ENCODE measurements around the gene MAMDC4. TPM values are rescaled to one million over a fixed set of nuclear protein-coding genes. Genes with fewer than 3 reads are reported as not detected.
"Not testable (repeated sequence)": the region's sequence is repeated elsewhere in the genome, so short reads cannot be mapped to it uniquely, and the experiment has no call there.

The MAMDC4 gene
- polyA plus RNA-seq, 3 donors, result 0.07 to 5.2 TPM; not detected in 1

GRCh38 chr9:136882109-136882946, 30.2 kb downstream of the MAMDC4 start:
- peak overlapping the region; percentile 14 to 71 (median 26) for H3K4me3 ChIP-seq (replicated peaks in 1 of 3; ENCODE audit: low read depth in 2 of 3, low read length in 3 of 3)
- peak overlapping the region in 3 of 7 donors; percentile 40 to 74 (median 50) for H3K27ac Mint-ChIP-seq
- H3K9me3 Mint-ChIP-seq, result peaks cover 0 to 4% (median 0%) of the 10 kb centered on the region in 7 donors
- peak; percentile 60 to 92 (median 76) for DNase-seq
- peaks cover 7% of the 10 kb centered on the region for H3K79me2 ChIP-seq (ENCODE audit: insufficient read depth, low read length)
- peaks cover 28 to 36% of the 10 kb centered on the region in 2 donors for H3K4me1 ChIP-seq (ENCODE audit: control insufficient read depth in 1 of 2, insufficient read depth in 2 of 2, low read length in 2 of 2)
- H3K27me3 ChIP-seq (ENCODE audit: control insufficient read depth in 2 of 2, insufficient read depth in 2 of 2, low read length in 2 of 2), result no peaks in the 10 kb centered on the region
- peak overlapping the region in 1 of 2 donors; percentile 6 for H3K27ac ChIP-seq (ENCODE audit: low read depth in 1 of 2, low read length in 2 of 2)
- peak overlapping the region; percentile 77 for H2AFZ ChIP-seq (ENCODE audit: insufficient read depth, low read depth, low read length, poor library complexity, severe bottlenecking)
- peak overlapping the region; percentile 38 for H3K9ac ChIP-seq (ENCODE audit: insufficient read depth, low read length, poor library complexity, severe bottlenecking)
- peak overlapping the region; percentile 74 for H3K4me2 ChIP-seq (replicated peaks; ENCODE audit: extremely low read depth, low read length, poor library complexity, severe bottlenecking)
- H3K36me3 Mint-ChIP-seq, result no peaks in the 10 kb centered on the region
- 36% methylated on average over 18 of the region's 19 CpGs for WGBS (ENCODE audit: insufficient coverage)
- intact Hi-C loops (cut with micrococcal nuclease), result no loop called here
- peak overlapping the region; percentile 68 to 78 for H3K4me3 Mint-ChIP-seq
- no peak for TF ChIP-seq CTCF (IDR thresholded peaks at IDR 0.05)
- H4K20me1 ChIP-seq (ENCODE audit: insufficient read depth, low read length), result peaks cover 4% of the 10 kb centered on the region
- no peaks in the 10 kb centered on the region for H3K36me3 ChIP-seq (replicated peaks in 1 of 2; ENCODE audit: control insufficient read depth in 1 of 2, insufficient read depth in 2 of 2, low read length in 2 of 2)
- H3K4me1 Mint-ChIP-seq, result peaks cover 30% of the 10 kb centered on the region
- H3K9me3 ChIP-seq (replicated peaks in 1 of 2; ENCODE audit: control insufficient read depth in 1 of 2, insufficient read depth in 1 of 2, low read length in 2 of 2), result no peaks in the 10 kb centered on the region
- peaks cover 2 to 14% (median 8%) of the 10 kb centered on the region in 3 donors for H3K27me3 Mint-ChIP-seq (ENCODE audit: low read depth in 3 of 3)

GRCh38 chr9:136882947-136883283, 30.8 kb downstream of the MAMDC4 start:
- not testable (repeated sequence) for H3K9me3 Mint-ChIP-seq, H3K36me3 Mint-ChIP-seq
- 88% methylated on average over 6 of the region's 9 CpGs for WGBS (ENCODE audit: insufficient coverage)

GRCh38 chr9:136883670-136884069, 31.5 kb downstream of the MAMDC4 start:
- H3K4me3 ChIP-seq (replicated peaks in 1 of 3; ENCODE audit: low read depth in 2 of 3, low read length in 3 of 3); H3K36me3 Mint-ChIP-seq; H3K4me3 Mint-ChIP-seq; intact Hi-C loops (cut with micrococcal nuclease); H3K9me3 ChIP-seq (replicated peaks in 1 of 2; ENCODE audit: control insufficient read depth in 1 of 2, insufficient read depth in 1 of 2, low read length in 2 of 2); H3K9me3 Mint-ChIP-seq; H3K9ac ChIP-seq (ENCODE audit: insufficient read depth, low read length, poor library complexity, severe bottlenecking); H3K27ac ChIP-seq (ENCODE audit: low read depth in 1 of 2, low read length in 2 of 2); DNase-seq; H3K27me3 ChIP-seq (ENCODE audit: control insufficient read depth in 2 of 2, insufficient read depth in 2 of 2, low read length in 2 of 2); H3K36me3 ChIP-seq (replicated peaks in 1 of 2; ENCODE audit: control insufficient read depth in 1 of 2, insufficient read depth in 2 of 2, low read length in 2 of 2); H3K4me2 ChIP-seq (replicated peaks; ENCODE audit: extremely low read depth, low read length, poor library complexity, severe bottlenecking); H2AFZ ChIP-seq (ENCODE audit: insufficient read depth, low read depth, low read length, poor library complexity, severe bottlenecking): not testable (repeated sequence)
- Histone ChIP-seq H3K4me1 (ENCODE audit: control insufficient read depth in 1 of 2, insufficient read depth in 2 of 2, low read length in 2 of 2) (peaks cover 31 to 39% of the 10 kb centered on the region in 2 donors), H3K79me2 (ENCODE audit: insufficient read depth, low read length) (peaks cover 21% of the 10 kb centered on the region), H4K20me1 (ENCODE audit: insufficient read depth, low read length) (peaks cover 12% of the 10 kb centered on the region)
- peak overlapping the region in 1 of 7 donors; percentile 40 for H3K27ac Mint-ChIP-seq
- H3K27me3 Mint-ChIP-seq (ENCODE audit: low read depth in 3 of 3), result peaks cover 2 to 10% (median 4%) of the 10 kb centered on the region in 3 donors
- WGBS (ENCODE audit: insufficient coverage), result 100% methylated on average over 3 of the region's 10 CpGs
- H3K4me1 Mint-ChIP-seq, result peaks cover 37% of the 10 kb centered on the region

More at GRCh38 chr9:136882947-136883283, 30.8 kb downstream of the MAMDC4 start:
- peak overlapping the region; percentile 74 for H3K4me2 ChIP-seq (replicated peaks; ENCODE audit: extremely low read depth, low read length, poor library complexity, severe bottlenecking)
- peaks cover 34% of the 10 kb centered on the region for H3K4me1 Mint-ChIP-seq
- H3K27ac ChIP-seq (ENCODE audit: low read depth in 1 of 2, low read length in 2 of 2); intact Hi-C loops (cut with micrococcal nuclease); H3K4me3 ChIP-seq (replicated peaks in 1 of 3; ENCODE audit: low read depth in 2 of 3, low read length in 3 of 3); H3K36me3 ChIP-seq (replicated peaks in 1 of 2; ENCODE audit: control insufficient read depth in 1 of 2, insufficient read depth in 2 of 2, low read length in 2 of 2); H3K27me3 ChIP-seq (ENCODE audit: control insufficient read depth in 2 of 2, insufficient read depth in 2 of 2, low read length in 2 of 2); H3K9me3 ChIP-seq (replicated peaks in 1 of 2; ENCODE audit: control insufficient read depth in 1 of 2, insufficient read depth in 1 of 2, low read length in 2 of 2); DNase-seq; H4K20me1 ChIP-seq (ENCODE audit: insufficient read depth, low read length); H3K9ac ChIP-seq (ENCODE audit: insufficient read depth, low read length, poor library complexity, severe bottlenecking): not testable (repeated sequence)
- peak overlapping the region; percentile 68 to 71 for H3K4me3 Mint-ChIP-seq
- peak overlapping the region in 3 of 7 donors; percentile 40 to 74 (median 50) for H3K27ac Mint-ChIP-seq
- peaks cover 31 to 39% of the 10 kb centered on the region in 2 donors for H3K4me1 ChIP-seq (ENCODE audit: control insufficient read depth in 1 of 2, insufficient read depth in 2 of 2, low read length in 2 of 2)
- peak overlapping the region; percentile 77 for H2AFZ ChIP-seq (ENCODE audit: insufficient read depth, low read depth, low read length, poor library complexity, severe bottlenecking)
- peaks cover 13% of the 10 kb centered on the region for H3K79me2 ChIP-seq (ENCODE audit: insufficient read depth, low read length)
- peaks cover 2 to 11% (median 6%) of the 10 kb centered on the region in 3 donors for H3K27me3 Mint-ChIP-seq (ENCODE audit: low read depth in 3 of 3)

Data from CD14-positive monocyte (primary cell).